HG02884 (cell line): ENCODE measurements around the gene PAQR5.
"Not testable (repeated sequence)": the region's sequence is repeated elsewhere in the genome, so short reads cannot be mapped to it uniquely, and the experiment has no call there.

Source experiments
- ATAC-seq: cut with Tn5 transposase; IDR thresholded peaks from one replicate; pipeline ENCODE4 v1.9.1; 2021; ENCODE audit warnings: mild to moderate bottlenecking, moderate library complexity; ENCODE audit not compliant: unreplicated experiment

PAQR5 gene

DNA sequence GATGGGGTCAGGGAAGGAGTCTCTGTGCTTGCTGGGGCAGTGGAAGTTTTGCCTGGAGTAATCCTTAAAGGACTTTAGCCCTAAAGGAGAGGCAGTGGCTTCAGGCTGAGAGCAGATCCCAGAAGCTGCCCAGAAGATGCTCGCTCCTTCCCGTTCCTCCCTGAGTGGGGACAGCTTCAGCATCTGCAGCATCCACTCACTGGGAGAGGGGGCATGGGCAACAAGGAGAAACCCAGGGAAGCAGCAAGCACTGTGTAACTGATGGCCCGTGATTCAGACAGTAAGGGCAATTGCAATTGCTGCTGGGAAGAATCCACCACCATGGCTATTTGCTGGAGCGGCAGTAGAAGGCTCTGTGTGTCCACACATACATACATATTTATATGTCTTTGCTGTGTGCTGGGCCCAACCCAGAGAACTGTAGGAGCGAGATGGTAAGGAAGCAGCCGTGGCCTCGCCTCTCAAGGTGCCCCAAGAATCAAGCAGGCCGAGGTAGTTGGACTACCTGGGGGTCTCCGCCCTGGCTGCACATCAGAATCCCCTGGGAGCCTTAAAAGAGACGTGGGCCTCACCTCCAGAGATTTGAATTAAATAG lies 5.8 kb upstream of the PAQR5 start:
- no peak for ATAC-seq

DNA sequence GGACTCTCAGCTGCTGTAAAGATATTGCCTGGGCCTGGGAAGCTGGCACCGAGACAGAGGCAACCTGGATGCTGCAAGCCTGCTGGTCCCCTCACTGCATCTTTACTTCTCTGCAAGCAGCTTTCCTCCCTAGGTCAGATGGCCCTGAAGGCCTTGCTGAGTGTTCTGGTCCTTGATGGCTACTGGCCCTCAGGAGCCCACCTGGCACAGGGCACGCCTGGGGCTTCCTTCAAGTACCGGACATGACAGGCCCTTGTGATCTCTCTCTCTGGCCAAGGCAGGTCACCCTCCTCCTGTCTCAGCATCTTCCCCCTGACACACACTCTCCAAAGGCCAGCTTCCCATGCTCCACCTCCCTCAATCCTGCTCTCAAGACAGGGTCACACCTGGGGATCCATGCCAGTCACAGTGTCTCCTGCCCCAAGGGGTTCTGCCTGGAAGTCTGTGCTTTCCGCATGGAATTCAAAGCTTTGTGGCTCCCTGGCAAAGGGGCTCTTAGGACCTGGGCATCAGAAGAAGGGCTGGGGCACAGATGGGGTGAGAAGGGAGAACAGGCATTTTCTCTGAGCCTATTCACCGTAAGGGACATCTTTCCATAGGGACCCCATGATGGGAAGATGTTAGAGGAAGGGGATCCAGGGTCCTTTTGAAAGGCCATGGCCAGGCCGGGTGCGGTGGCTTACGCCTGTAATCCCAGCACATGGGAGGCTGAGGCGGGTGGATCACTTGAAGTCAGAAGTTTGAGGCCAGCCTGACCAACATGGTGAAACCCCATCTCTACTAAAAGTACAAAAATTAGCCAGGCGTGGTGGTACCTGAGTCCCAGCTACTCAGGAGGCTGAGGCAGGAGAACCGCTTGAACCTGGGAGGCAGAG lies 4.7 kb upstream of the PAQR5 start:
- ATAC-seq: no peak

DNA sequence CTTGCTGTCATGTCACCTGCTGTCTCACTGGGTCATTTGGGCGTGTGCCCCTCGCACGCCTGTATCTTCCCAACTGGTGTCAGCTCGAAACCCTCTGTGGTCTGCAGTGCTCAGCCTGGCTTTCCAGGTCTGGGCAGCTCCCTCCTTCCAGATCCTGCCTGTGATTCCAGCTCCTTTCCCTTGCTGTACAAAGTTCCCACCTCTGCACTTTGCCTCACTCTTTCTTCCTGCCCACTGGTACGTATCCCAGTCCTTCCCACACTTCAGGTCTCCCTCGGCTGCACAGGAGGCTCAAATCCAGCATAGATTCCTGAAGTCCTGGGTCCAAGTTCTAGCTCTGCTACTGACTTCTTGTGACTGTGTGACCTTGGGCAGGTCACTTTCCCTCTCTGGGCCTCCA lies 2.1 kb upstream of the PAQR5 start:
- ATAC-seq: no peak

DNA sequence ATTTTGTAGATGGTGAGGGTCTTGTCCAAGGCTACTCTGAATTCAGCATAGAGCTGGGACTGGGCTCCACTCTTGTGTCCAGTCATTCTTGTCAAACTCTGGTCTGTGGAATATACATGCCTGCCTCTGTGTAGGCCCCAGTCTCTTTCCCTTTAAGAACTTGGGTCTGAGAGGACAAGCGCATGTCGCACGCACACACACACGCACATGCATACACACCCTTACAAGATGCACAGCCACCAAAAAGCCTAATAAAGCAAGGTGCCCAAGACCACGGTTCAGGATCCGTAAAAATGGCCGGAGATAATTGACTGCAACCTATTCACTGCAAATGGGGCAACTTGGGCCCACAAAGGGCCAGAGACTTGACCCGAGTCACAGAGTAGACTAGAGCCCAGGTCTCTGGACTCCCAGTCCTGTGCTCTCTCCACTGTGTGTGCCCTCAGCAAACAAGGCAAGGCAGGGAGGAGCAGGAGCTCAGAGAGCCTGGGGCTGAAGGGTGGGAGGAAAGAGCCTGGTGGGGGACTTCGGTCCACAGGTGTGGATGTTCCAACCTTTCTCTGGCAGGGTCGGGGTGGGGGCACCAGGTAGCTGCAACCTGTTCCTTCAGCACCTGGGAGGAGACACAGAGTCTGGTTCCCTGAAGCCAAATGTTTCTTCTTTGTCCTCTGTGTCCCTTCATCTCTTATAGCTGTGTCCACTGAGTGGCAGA lies 914 bp upstream of the PAQR5 start:
- ATAC-seq: no peak

DNA sequence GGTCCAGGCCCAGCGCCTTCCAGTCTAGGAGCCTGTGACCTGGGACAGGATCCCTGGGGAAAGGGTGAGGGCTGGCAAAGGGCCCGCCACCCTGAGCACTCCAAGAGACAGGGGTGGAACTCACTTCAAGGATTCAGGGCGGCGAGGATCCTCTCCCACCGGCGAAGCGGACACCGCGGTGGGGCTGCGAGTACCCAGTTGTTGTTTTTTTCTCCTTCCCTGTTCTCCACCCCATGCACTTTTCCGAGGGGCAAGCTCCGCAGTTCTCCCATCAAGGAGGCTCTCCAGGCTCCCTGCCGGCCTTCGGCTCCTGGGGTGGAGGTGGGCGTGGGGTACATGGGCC lies 387 bp upstream of the PAQR5 start:
- ATAC-seq: no peak

DNA sequence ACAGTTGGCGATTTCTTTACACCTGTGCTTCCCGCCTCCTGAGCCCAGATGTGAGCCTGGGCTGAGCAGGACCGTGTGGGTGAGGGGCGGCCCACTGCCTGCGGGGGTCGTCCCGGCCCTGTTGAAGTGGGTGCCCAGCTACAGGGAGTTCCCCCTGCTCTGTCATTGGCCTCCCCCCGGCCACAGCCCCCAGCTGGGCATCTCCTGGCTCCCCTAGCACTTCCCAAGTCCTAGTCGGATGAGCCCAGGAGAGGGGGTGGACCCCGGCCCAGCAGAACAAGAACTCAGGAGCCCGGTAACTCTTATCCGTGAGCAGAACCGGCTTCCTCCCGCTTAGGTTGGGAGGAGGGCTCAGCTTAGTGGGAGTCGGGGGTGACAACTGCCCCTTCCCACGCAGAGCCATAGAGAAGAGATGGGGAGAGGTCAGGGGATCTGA lies 757 bp downstream of the PAQR5 start:
- ATAC-seq: no peak

DNA sequence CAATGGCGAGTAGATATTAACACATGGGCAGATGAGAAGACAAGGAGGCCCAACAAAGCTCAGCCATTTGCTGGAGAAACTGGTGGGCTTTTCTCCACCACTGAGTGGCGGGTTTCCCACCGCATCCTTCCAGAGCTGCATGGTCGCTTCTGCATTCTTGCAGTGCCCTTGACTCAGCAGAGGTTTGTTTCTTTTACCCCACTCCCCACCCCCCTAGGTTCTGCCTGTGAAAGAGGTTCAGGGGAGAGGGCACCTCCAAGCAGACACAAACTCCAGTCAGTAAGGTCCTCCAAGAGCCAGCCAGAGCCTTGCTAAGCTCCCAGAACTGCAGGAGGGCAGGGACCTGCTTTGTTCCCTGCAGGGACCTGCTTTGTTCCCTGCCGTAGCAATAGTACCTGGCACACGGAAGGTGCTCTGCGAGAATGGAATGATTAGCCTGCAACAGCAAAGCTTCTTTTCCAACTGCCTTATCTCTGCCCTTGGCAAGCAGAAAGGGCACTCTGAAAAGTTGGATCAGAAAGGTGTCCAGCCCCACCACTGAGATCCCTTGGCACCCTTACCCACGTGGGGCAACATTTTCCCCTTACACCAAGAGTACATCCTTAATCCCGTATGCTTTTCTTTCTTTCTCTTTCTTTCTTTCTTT lies 1.4 kb downstream of the PAQR5 start:
- no peak for ATAC-seq

DNA sequence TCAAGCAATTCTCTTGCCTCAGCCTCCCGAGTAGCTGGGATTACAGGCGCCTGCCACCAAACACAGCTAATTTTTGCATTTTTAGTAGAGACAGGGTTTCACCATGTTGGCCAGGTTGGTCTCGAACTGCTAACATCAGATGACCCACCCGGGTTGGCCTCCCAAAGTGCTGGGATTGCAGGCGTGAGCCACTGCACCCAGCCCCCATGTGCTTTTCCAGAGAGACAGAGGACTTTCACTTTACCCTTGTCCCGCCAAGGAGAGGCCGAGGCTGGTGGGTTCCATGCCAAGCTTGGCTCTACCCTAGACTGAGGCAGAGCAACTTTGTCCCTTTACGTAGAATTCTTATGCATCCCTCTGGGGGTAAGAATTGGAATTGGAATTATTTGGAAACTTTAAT lies 2.4 kb downstream of the PAQR5 start:
- not testable (repeated sequence) for ATAC-seq

DNA sequence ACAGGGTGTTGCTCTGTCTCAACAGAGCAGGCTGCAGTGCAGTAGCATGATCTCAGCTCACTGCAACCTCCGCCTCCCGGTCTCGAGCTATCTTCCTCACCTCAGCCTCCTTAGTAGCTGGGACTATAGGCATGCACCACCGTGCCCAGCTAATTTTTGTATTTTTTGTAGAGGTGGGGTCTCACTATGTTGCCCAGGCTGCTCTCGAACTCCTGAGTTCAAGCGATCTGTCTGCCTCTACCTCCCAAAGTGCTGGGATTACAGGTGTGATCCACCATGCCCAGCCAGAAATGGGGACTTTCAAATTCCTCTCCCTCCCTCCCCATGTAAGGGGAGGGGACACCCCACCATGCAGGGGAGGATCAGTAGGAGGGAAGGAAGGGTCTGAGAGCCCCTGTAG lies 3.4 kb downstream of the PAQR5 start:
- not testable (repeated sequence) for ATAC-seq

DNA sequence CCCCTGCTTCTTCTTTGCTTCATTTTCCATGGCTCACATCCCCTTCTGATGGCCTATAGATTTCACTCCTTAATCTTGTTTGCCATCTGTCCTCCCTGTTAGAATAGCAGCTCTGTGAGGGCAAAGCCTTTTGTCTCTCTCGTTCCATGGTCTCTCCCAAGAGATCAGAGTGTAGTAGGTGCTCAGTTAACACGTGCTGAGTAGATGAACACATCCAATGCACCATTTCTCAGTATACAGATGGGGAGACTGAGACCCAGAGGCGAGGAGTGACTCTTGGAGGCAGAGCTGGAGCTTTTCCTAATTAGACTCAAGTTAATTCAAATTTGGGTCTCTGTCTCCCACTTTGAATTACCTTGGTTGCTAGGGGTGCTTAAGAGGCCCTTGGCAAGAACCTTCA lies 4.2 kb downstream of the PAQR5 start:
- ATAC-seq: no peak

DNA sequence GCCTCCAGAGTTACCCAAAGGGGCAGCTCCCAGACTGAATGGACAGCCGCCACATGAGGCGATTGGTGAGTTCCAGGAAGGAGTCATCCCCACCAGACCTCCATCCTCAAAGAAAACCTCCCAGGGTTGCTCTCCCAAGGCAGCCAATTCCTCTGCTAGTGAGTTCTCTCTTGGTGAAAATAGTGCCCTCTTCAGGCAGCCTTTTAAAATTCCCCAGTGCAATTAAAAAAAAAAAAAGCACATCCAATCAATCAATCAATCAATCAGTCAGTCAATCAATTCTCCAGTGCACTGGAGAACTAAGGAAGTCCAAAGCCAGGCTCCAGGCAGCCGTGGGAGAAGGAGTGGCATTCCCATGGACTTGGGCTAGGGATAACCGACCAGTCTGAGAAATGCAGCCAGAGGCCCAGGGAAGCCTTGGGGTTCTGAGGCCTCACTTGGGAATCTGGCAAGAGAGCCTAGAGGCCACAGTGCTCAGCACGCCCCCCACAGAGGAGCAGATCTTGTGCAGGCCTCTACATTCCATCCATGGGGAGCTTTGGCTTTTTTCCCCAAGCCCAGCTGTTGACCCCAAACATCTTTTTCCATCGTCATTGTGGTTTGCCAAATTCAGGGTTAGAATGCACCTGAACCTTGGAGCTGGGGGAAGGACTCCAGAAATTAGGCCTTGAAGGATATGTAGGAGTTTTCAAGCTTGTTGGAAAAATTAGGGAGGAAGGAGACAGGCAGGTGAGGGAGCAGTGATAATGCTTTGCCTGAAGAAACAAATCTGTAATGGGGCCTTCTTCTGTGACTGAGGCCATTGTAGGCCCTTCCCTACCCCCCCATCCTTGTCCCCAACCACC lies 4.8 kb downstream of the PAQR5 start:
- no peak for ATAC-seq

DNA sequence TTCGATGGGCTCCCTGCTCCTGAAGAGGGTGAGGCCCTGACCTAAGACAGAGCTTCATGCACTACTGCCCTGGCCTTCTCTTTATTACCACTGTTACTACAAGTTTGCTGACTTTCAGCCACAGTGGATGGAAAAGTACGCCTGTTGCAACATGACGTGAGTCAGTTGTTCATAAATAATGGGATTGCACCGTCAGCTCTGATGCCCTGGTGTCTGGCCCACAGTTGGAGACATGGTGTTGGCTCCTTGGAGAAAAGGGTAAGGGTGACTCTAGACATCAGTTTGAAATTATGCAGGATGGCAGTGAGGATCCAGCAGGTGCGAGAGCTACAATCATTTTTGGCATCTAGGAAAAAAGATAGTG lies 5.5 kb downstream of the PAQR5 start:
- ATAC-seq: no peak

DNA sequence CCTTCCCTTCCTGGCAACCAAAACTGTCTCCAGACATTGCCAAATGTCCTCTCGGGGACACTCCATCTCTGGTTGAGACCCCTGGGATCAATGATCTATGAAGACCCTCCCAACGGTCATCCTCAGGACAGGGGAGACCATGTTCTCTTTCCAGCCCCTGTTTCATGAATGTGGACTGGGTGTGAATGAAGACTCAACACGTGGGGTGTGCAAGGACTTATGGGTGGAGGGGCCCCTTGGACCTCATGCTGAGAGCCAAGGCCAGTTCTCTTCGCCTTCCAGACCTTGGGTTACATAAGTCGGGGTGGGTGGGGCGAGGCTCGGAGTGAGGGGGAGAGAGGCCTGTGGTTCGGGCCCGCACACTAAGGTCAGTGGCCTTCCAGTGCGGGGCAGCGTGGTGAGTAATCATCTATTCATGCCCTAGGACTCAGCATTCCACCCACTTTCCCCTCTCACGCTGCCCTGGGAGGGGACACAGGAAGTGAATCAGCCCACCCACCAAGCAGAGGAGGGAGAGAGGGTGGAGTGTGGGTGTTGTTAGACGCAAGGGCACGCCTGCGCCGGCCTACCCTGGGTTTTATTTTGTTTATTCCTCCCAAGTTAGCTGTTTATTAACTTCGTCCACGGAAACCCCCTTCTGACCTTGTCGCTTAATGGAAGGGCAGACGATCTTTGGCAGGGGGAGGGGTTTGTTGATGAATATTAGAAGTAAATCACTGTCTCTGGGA lies 6.7 kb downstream of the PAQR5 start:
- ATAC-seq: no peak

DNA sequence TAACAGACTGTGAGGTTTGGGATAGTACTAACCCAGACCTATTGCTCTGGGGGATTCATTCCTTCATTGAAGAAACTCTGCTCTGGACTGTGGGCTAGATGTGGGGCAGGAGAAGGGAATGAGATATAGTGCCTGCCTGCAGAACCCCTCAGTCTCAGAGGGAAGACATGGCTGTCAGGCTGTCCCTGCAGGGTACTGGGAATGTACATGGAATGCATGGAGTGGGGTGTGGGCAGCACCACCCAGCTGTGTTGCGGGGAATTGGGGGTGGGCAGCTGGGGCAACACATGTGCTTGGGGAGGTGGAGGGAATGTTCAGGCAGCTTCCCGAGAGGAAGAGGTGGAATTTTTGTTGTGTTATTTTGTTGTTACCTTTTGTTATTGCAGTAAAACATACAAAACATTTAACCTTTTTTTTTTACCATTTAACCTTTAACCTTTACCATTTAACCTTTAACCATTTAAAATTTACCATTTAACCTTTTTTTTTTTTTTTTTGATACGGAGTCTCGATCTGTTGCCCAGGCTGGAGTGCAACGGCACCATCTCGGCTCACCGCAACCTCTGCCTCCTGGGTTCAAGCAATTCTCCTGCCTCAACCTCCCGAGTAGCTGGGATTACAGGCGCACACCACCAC lies 7.3 kb downstream of the PAQR5 start:
- ATAC-seq: no peak

DNA sequence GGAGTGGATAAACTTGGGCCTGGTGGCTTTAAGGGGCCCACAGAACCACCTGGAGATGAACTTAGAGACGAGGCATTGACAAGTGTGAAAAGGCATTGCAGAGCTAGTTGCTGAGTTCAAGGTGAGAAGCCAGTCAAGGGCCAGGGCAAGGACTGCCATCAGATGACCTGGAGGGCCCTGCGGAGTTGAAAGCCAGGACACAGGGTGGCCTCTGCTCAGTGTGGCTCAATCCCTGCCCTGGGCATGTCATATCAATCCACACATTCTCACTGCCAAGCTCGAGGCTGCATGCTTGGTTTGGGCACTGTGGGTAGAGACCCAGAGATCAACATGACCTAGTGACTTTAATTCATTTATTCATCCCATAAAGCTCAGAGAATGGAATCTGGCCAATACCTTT lies 9.2 kb downstream of the PAQR5 start:
- ATAC-seq: no peak

DNA sequence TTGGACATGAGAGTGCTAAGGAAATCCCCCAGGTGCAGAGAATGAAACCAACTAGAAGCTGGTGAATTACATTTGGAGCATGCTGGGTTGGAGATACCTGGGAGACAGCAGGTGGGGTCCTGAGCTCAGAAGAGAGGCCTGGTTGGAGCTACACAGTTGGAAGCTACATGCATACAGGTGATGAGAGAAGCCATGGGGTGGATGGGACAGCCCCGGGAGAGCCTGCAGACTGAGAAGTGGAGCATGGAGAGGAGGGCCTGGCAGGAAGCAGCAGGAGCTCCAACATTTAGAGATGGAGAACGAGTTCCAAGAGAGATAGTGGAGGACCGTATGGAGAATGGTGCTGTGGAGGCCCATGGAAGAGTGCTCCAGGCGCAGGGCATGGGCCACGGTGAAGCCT lies 10.2 kb downstream of the PAQR5 start:
- ATAC-seq: no peak

DNA sequence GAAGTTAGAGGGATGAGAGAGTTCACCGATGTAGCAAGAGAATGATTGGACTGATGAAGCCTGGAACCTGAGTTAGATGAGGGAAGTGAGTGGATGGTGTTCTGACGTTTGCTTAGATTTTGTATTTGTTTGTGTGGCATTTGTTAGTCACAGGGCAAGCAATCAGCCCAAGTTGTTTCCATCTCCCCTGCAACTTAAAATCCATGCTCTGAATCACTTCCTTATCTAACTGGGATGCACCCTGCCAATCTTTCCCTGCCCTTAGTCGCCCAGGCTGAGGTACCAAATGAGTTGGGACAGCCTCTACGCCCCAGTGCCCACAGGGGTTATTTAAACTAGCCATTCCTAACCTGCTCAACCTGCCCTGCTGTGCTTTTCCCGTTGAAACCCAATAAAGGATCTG lies 12.6 kb downstream of the PAQR5 start:
- ATAC-seq: no peak

DNA sequence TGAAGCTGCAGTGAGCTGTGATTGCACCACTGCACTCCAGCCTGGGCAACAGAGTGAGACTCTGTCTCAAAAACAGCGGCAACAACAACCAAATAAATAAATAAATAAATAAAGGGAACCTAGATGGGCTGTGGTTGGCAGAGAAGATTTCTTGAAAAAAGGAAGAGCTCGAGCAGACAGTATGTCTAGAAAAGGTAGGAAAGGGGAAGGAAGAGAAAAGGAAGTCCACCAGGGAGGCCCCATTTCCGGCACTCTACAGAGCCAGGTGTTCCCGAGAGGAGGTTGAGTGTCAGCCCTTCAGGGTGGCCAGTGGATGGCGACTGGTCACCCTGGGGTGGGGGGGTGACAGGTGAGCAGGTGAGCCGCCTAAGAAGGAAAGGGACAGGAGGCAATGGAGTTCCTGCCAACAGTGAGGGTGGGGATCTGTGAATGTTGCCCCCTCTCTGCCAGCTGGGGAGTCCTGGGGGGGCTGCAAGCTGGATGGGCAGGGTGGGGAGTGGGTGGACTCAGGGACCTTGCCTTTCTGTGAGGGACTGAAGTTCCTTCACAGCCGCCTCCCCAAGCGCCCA lies 14.8 kb downstream of the PAQR5 start:
- no peak for ATAC-seq

DNA sequence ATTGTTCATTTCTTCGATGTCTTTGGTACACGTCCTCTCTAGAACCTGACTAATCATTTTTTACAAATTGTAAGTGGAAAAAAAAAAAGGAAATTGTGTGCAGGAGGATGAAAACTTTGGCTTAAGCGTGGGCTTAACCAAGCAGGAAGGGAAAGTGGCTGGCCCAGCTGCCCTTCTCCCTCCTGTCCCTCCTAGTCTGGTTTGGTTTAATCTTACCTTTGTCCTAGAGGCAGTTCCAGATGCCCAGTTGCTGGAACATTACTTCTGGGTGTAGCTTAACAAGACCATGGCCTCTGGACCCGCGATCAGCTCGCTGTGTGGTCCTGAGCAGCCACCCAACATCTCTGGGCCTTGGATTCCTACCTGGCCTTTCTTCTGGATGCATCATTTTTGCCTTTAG lies 15.4 kb downstream of the PAQR5 start:
- no peak for ATAC-seq
